ENCODE data around the gene SOX15. TPM values are rescaled to one million over a fixed set of nuclear protein-coding genes. Genes with fewer than 3 reads are reported as not detected.

Gene SOX15
- total and polyA plus RNA-seq, 9 donors, result 1.4 to 4.1 (median 2.0) TPM

- 2% methylated on average over 50 of the region's 65 CpGs for WGBS (ENCODE audit: insufficient coverage)
- Histone ChIP-seq H3K4me1 (ENCODE audit: control insufficient read depth, insufficient read depth, low read length) (peaks cover 19% of the 10 kb centered on the region), H3K36me3 (ENCODE audit: control insufficient read depth, insufficient read depth, low read length) (peaks cover 6% of the 10 kb centered on the region), H3K9me3 (replicated peaks; ENCODE audit: control insufficient read depth, low read depth, low read length) (no peaks in the 10 kb centered on the region), H3K27me3 (ENCODE audit: control insufficient read depth, insufficient read depth, low read length) (no peaks in the 10 kb centered on the region), H3K4me3 (ENCODE audit: low read length) (peak within 1 kb of the TSS; percentile 72), H3K27ac (ENCODE audit: low read length) (peak within 1 kb of the TSS; percentile 79)
- peak; percentile 78 for DNase-seq
Measured at GRCh38 chr17:7548585-7549400, 41.1 kb downstream of the SOX15 start, which contains the start of gene TNFSF12. TSS of gene TNFSF12 (plus strand) at chr17:7549058. CDS start at chr17:7549154, 96 bp downstream.

- DNase-seq, result peak; percentile 32
- H3K4me1 ChIP-seq (ENCODE audit: control insufficient read depth, insufficient read depth, low read length), result peaks cover 11% of the 10 kb centered on the region
- H3K36me3 ChIP-seq (ENCODE audit: control insufficient read depth, insufficient read depth, low read length), result no peaks in the 10 kb centered on the region
- H3K4me3 ChIP-seq (ENCODE audit: low read length), result no peak overlapping the region
- no peaks in the 10 kb centered on the region for H3K27me3 ChIP-seq (ENCODE audit: control insufficient read depth, insufficient read depth, low read length)
- H3K9me3 ChIP-seq (replicated peaks; ENCODE audit: control insufficient read depth, low read depth, low read length), result no peaks in the 10 kb centered on the region
- WGBS (ENCODE audit: insufficient coverage), result 80% methylated on average over 1 of the region's 6 CpGs
- no peak overlapping the region for H3K27ac ChIP-seq (ENCODE audit: low read length)
Measured at GRCh38 chr17:7544911-7545310, 45.0 kb downstream of the SOX15 start.

GRCh38 chr17:7541074-7541621 lies 48.7 kb downstream of the SOX15 start:
- peaks cover 2% of the 10 kb centered on the region for H3K27me3 ChIP-seq (ENCODE audit: control insufficient read depth, insufficient read depth, low read length)
- WGBS (ENCODE audit: insufficient coverage), result 84% methylated on average over 7 of the region's 9 CpGs
- no peaks in the 10 kb centered on the region for H3K4me1 ChIP-seq (ENCODE audit: control insufficient read depth, insufficient read depth, low read length)
- DNase-seq, result no peak
- H3K4me3 ChIP-seq (ENCODE audit: low read length), result no peak overlapping the region
- no peak overlapping the region for H3K27ac ChIP-seq (ENCODE audit: low read length)
- no peaks in the 10 kb centered on the region for H3K36me3 ChIP-seq (ENCODE audit: control insufficient read depth, insufficient read depth, low read length)
- H3K9me3 ChIP-seq (replicated peaks; ENCODE audit: control insufficient read depth, low read depth, low read length), result peaks cover 6% of the 10 kb centered on the region

- no peaks in the 10 kb centered on the region for H3K36me3 ChIP-seq (ENCODE audit: control insufficient read depth, insufficient read depth, low read length)
- no peak overlapping the region for H3K27ac ChIP-seq (ENCODE audit: low read length)
- H3K9me3 ChIP-seq (replicated peaks; ENCODE audit: control insufficient read depth, low read depth, low read length), result peaks cover 6% of the 10 kb centered on the region
- H3K27me3 ChIP-seq (ENCODE audit: control insufficient read depth, insufficient read depth, low read length), result peaks cover 2% of the 10 kb centered on the region
- H3K4me3 ChIP-seq (ENCODE audit: low read length), result no peak overlapping the region
- no peaks in the 10 kb centered on the region for H3K4me1 ChIP-seq (ENCODE audit: control insufficient read depth, insufficient read depth, low read length)
- DNase-seq, result no peak
- WGBS (ENCODE audit: insufficient coverage), result 48% methylated on average over 6 of the region's 11 CpGs
Measured at GRCh38 chr17:7538891-7539545, 50.9 kb downstream of the SOX15 start.

Other genes with a start within 250 kb of the SOX15 start
- gene KCTD11, start 237.9 kb downstream of the SOX15 start, total RNA-seq, result 4.7 TPM
- 10 to 100 TPM in 1 of 8 donors, 1 to 10 TPM in 7; 6.8 to 10.5 (median 7.9) TPM for gene KCTD11, start 237.9 kb downstream of the SOX15 start, polyA plus RNA-seq (ENCODE audit: insufficient read depth in 1 of 8, insufficient read length in 8 of 8, low replicate concordance in 1 of 8)
- gene TMEM95, start 234.9 kb downstream of the SOX15 start, total RNA-seq, result not detected
- gene TMEM95, start 234.9 kb downstream of the SOX15 start, polyA plus RNA-seq (ENCODE audit: insufficient read depth in 1 of 8, insufficient read length in 8 of 8, low replicate concordance in 1 of 8), result not detected
- 0.31 TPM for gene TNK1, start 209.0 kb downstream of the SOX15 start, total RNA-seq
- 1 to 10 TPM in 2 of 8 donors, under 1 TPM in 6; 0.23 to 1.3 (median 0.70) TPM for gene TNK1, start 209.0 kb downstream of the SOX15 start, polyA plus RNA-seq (ENCODE audit: insufficient read depth in 1 of 8, insufficient read length in 8 of 8, low replicate concordance in 1 of 8)
- gene PLSCR3, start 195.6 kb downstream of the SOX15 start, total RNA-seq, result 14.2 TPM
- gene PLSCR3, start 195.6 kb downstream of the SOX15 start, polyA plus RNA-seq (ENCODE audit: insufficient read depth in 1 of 8, insufficient read length in 8 of 8, low replicate concordance in 1 of 8), result 10 to 100 TPM; 24.2 to 38.9 (median 30.0) TPM
- 100 TPM for gene TMEM256, start 186.0 kb downstream of the SOX15 start, total RNA-seq
- 10 to 100 TPM; 45.4 to 70.0 (median 57.7) TPM for gene TMEM256, start 186.0 kb downstream of the SOX15 start, polyA plus RNA-seq (ENCODE audit: insufficient read depth in 1 of 8, insufficient read length in 8 of 8, low replicate concordance in 1 of 8)
- 7.7 TPM for gene NLGN2, start 182.2 kb downstream of the SOX15 start, total RNA-seq
- gene NLGN2, start 182.2 kb downstream of the SOX15 start, polyA plus RNA-seq (ENCODE audit: insufficient read depth in 1 of 8, insufficient read length in 8 of 8, low replicate concordance in 1 of 8), result 10 to 100 TPM; 20.6 to 36.2 (median 27.0) TPM
- gene SPEM1, start 169.8 kb downstream of the SOX15 start, total RNA-seq, result not detected
- not detected for gene SPEM1, start 169.8 kb downstream of the SOX15 start, polyA plus RNA-seq (ENCODE audit: insufficient read depth in 1 of 8, insufficient read length in 8 of 8, low replicate concordance in 1 of 8)
- gene SPEM2, start 164.5 kb downstream of the SOX15 start, total RNA-seq, result not detected
- gene SPEM2, start 164.5 kb downstream of the SOX15 start, polyA plus RNA-seq (ENCODE audit: insufficient read depth in 1 of 8, insufficient read length in 8 of 8, low replicate concordance in 1 of 8), result not detected
- not detected for gene SPEM3, start 161.2 kb downstream of the SOX15 start, total RNA-seq
- gene SPEM3, start 161.2 kb downstream of the SOX15 start, polyA plus RNA-seq (ENCODE audit: insufficient read depth in 1 of 8, insufficient read length in 8 of 8, low replicate concordance in 1 of 8), result under 1 TPM in 1 of 8 donors, not detected in 7; 0.26 TPM
- 0.93 TPM for gene TMEM102, start 154.7 kb downstream of the SOX15 start, total RNA-seq
- 1 to 10 TPM in 4 of 8 donors, under 1 TPM in 4; 0.72 to 1.7 (median 0.95) TPM for gene TMEM102, start 154.7 kb downstream of the SOX15 start, polyA plus RNA-seq (ENCODE audit: insufficient read depth in 1 of 8, insufficient read length in 8 of 8, low replicate concordance in 1 of 8)
- 1.6 TPM for gene FGF11, start 150.6 kb downstream of the SOX15 start, total RNA-seq
- 1 to 10 TPM; 1.0 to 4.8 (median 2.1) TPM for gene FGF11, start 150.6 kb downstream of the SOX15 start, polyA plus RNA-seq (ENCODE audit: insufficient read depth in 1 of 8, insufficient read length in 8 of 8, low replicate concordance in 1 of 8)
- 52.8 TPM for gene CHRNB1, start 145.0 kb downstream of the SOX15 start, total RNA-seq
- gene CHRNB1, start 145.0 kb downstream of the SOX15 start, polyA plus RNA-seq (ENCODE audit: insufficient read depth in 1 of 8, insufficient read length in 8 of 8, low replicate concordance in 1 of 8), result 10 to 100 TPM; 58.0 to 80.8 (median 70.9) TPM
- 14.1 TPM for gene ZBTB4, start 110.5 kb downstream of the SOX15 start, total RNA-seq
- gene ZBTB4, start 110.5 kb downstream of the SOX15 start, polyA plus RNA-seq (ENCODE audit: insufficient read depth in 1 of 8, insufficient read length in 8 of 8, low replicate concordance in 1 of 8), result 10 to 100 TPM; 20.1 to 31.6 (median 24.5) TPM
- not detected for gene SLC35G6, start 108.6 kb downstream of the SOX15 start, total RNA-seq
- gene SLC35G6, start 108.6 kb downstream of the SOX15 start, polyA plus RNA-seq (ENCODE audit: insufficient read depth in 1 of 8, insufficient read length in 8 of 8, low replicate concordance in 1 of 8), result under 1 TPM in 6 of 8 donors, not detected in 2; 0.09 to 0.27 (median 0.18) TPM
- gene POLR2A, start 105.7 kb downstream of the SOX15 start, total RNA-seq, result 30.9 TPM
- gene POLR2A, start 105.7 kb downstream of the SOX15 start, polyA plus RNA-seq (ENCODE audit: insufficient read depth in 1 of 8, insufficient read length in 8 of 8, low replicate concordance in 1 of 8), result 10 to 100 TPM; 42.0 to 81.0 (median 60.8) TPM
- 13.2 TPM for gene TNFSF12, start 41.0 kb downstream of the SOX15 start, total RNA-seq
- 10 to 100 TPM; 22.2 to 35.9 (median 28.2) TPM for gene TNFSF12, start 41.0 kb downstream of the SOX15 start, polyA plus RNA-seq (ENCODE audit: insufficient read depth in 1 of 8, insufficient read length in 8 of 8, low replicate concordance in 1 of 8)
- 2.2 TPM for gene TNFSF13, start 31.3 kb downstream of the SOX15 start, total RNA-seq
- gene TNFSF13, start 31.3 kb downstream of the SOX15 start, polyA plus RNA-seq (ENCODE audit: insufficient read depth in 1 of 8, insufficient read length in 8 of 8, low replicate concordance in 1 of 8), result 1 to 10 TPM; 3.5 to 5.9 (median 4.3) TPM
- gene SENP3, start 28.2 kb downstream of the SOX15 start, total RNA-seq, result 34.5 TPM
- 10 to 100 TPM; 33.8 to 43.6 (median 41.7) TPM for gene SENP3, start 28.2 kb downstream of the SOX15 start, polyA plus RNA-seq (ENCODE audit: insufficient read depth in 1 of 8, insufficient read length in 8 of 8, low replicate concordance in 1 of 8)
- gene CD68, start 10.5 kb downstream of the SOX15 start, total RNA-seq, result 15.7 TPM
- 10 to 100 TPM; 20.2 to 56.6 (median 38.8) TPM for gene CD68, start 10.5 kb downstream of the SOX15 start, polyA plus RNA-seq (ENCODE audit: insufficient read depth in 1 of 8, insufficient read length in 8 of 8, low replicate concordance in 1 of 8)
- gene MPDU1, start 6.2 kb downstream of the SOX15 start, total RNA-seq, result 34.4 TPM
- gene MPDU1, start 6.2 kb downstream of the SOX15 start, polyA plus RNA-seq (ENCODE audit: insufficient read depth in 1 of 8, insufficient read length in 8 of 8, low replicate concordance in 1 of 8), result 10 to 100 TPM; 43.2 to 63.6 (median 50.2) TPM
- 35.1 TPM for gene FXR2, start 24.8 kb upstream of the SOX15 start, total RNA-seq
- gene FXR2, start 24.8 kb upstream of the SOX15 start, polyA plus RNA-seq (ENCODE audit: insufficient read depth in 1 of 8, insufficient read length in 8 of 8, low replicate concordance in 1 of 8), result 10 to 100 TPM; 31.4 to 37.2 (median 34.9) TPM
- 72.1 TPM for gene SAT2, start 37.7 kb upstream of the SOX15 start, total RNA-seq
- gene SAT2, start 37.7 kb upstream of the SOX15 start, polyA plus RNA-seq (ENCODE audit: insufficient read depth in 1 of 8, insufficient read length in 8 of 8, low replicate concordance in 1 of 8), result 10 to 100 TPM; 61.5 to 82.1 (median 69.9) TPM
- gene SHBG, start 40.0 kb upstream of the SOX15 start, total RNA-seq, result 0.58 TPM
- gene SHBG, start 40.0 kb upstream of the SOX15 start, polyA plus RNA-seq (ENCODE audit: insufficient read depth in 1 of 8, insufficient read length in 8 of 8, low replicate concordance in 1 of 8), result 1 to 10 TPM in 5 of 8 donors, under 1 TPM in 3; 0.63 to 1.5 (median 1.1) TPM
- gene ATP1B2, start 60.8 kb upstream of the SOX15 start, total RNA-seq, result 2.7 TPM
- gene ATP1B2, start 60.8 kb upstream of the SOX15 start, polyA plus RNA-seq (ENCODE audit: insufficient read depth in 1 of 8, insufficient read length in 8 of 8, low replicate concordance in 1 of 8), result 10 to 100 TPM; 12.4 to 27.3 (median 23.4) TPM
- 17.9 TPM for gene TP53, start 97.4 kb upstream of the SOX15 start, total RNA-seq
- gene TP53, start 97.4 kb upstream of the SOX15 start, polyA plus RNA-seq (ENCODE audit: insufficient read depth in 1 of 8, insufficient read length in 8 of 8, low replicate concordance in 1 of 8), result 10 to 100 TPM; 33.8 to 51.8 (median 40.9) TPM
- gene WRAP53, start 98.4 kb upstream of the SOX15 start, total RNA-seq, result 5.9 TPM
- 10 to 100 TPM in 1 of 8 donors, 1 to 10 TPM in 7; 7.9 to 10.0 (median 8.3) TPM for gene WRAP53, start 98.4 kb upstream of the SOX15 start, polyA plus RNA-seq (ENCODE audit: insufficient read depth in 1 of 8, insufficient read length in 8 of 8, low replicate concordance in 1 of 8)
- 3.6 TPM for gene EFNB3, start 115.1 kb upstream of the SOX15 start, total RNA-seq
- gene EFNB3, start 115.1 kb upstream of the SOX15 start, polyA plus RNA-seq (ENCODE audit: insufficient read depth in 1 of 8, insufficient read length in 8 of 8, low replicate concordance in 1 of 8), result 10 to 100 TPM in 1 of 8 donors, 1 to 10 TPM in 7; 4.0 to 11.6 (median 7.0) TPM
- 4.6 TPM for gene DNAH2, start 127.7 kb upstream of the SOX15 start, total RNA-seq
- gene DNAH2, start 127.7 kb upstream of the SOX15 start, polyA plus RNA-seq (ENCODE audit: insufficient read depth in 1 of 8, insufficient read length in 8 of 8, low replicate concordance in 1 of 8), result 10 to 100 TPM in 2 of 8 donors, 1 to 10 TPM in 6; 3.9 to 18.3 (median 6.2) TPM
- 5.4 TPM for gene KDM6B, start 244.1 kb upstream of the SOX15 start, total RNA-seq
- gene KDM6B, start 244.1 kb upstream of the SOX15 start, polyA plus RNA-seq (ENCODE audit: insufficient read depth in 1 of 8, insufficient read length in 8 of 8, low replicate concordance in 1 of 8), result 10 to 100 TPM; 10.9 to 20.1 (median 15.9) TPM